Ovary (tissue), 9 donors: ENCODE results near the gene PMEL. TPM values are rescaled to one million over a fixed set of nuclear protein-coding genes. Genes with fewer than 3 reads are reported as not detected.
"Not testable (repeated sequence)": the region's sequence is repeated elsewhere in the genome, so short reads cannot be mapped to it uniquely, and the experiment has no call there.

Experiments
- DNase-seq, 5 donors: peaks; one replicate each; pipeline ENCODE4 v3.0.0-alpha.2; 2019 to 2020
- H3K27ac ChIP-seq, 2 donors: fragments of 200-600 bp; one replicate each; pipeline versions ENCODE4 v1.5.1 to v1.8.0; 2019 to 2022
- H3K27me3 ChIP-seq: fragments of 200-600 bp; one replicate; pipeline ENCODE4 v1.8.0; 2022
- H3K36me3 ChIP-seq: fragments of 200-600 bp; sonication (generic); one replicate; pipeline ENCODE4 v1.5.1; 2019
- H3K4me1 ChIP-seq: one replicate; pipeline ENCODE4 v1.8.1; 2013; ENCODE audit warnings: mild to moderate bottlenecking, moderate library complexity; ENCODE audit not compliant: insufficient read depth
- H3K4me3 ChIP-seq: fragments of 200-600 bp; sonication (generic); one replicate; pipeline ENCODE4 v1.5.1; 2017
- H3K9me3 ChIP-seq, 2 donors: fragments of 200-600 bp in 1 of 2; sonication (generic) in 1 of 2; one replicate each; pipeline versions ENCODE4 v1.5.1 to v1.8.1; 2013 to 2019; ENCODE audit warnings: mild to moderate bottlenecking in 1 of 2, moderate library complexity in 1 of 2
- CTCF ChIP-seq, 3 donors: fragments of 450-650 bp in 2 of 3; fragments of 200-600 bp in 1 of 3; IDR thresholded peaks; one replicate each; pipeline versions ENCODE4 v1.5.1 to v1.8.0; 2016 to 2022; ENCODE audit warnings: antibody characterized with exemption in 3 of 3, mild to moderate bottlenecking in 1 of 3
- EP300 ChIP-seq: sonication (generic); formaldehyde crosslinking; IDR thresholded peaks from one replicate; pipeline ENCODE4 v1.6.1; 2017; ENCODE audit warnings: antibody characterized with exemption
- POLR2A ChIP-seq: fragments of 450-650 bp; IDR thresholded peaks from one replicate; pipeline ENCODE4 v1.6.1; 2017; ENCODE audit warnings: antibody characterized with exemption, mild to moderate bottlenecking, moderate library complexity
- WGBS, 3 donors: extraction: QIAGEN DNeasy Blood & Tissue Kit in 1 of 3; methylation state at CpG; one replicate each; pipeline versions ENCODE4 v1.1.5 to v1.1.7; 2013 to 2017; 5-methylcytosine and 5-hydroxymethylcytosine counted together
- intact Hi-C, 4 donors: fragments of 100-400 bp; cut with DNase I; formaldehyde crosslinking; loops; one replicate each; pipeline versions ENCODE4 v1.11.0 to v1.15.1; 2022 to 2023
- polyA plus RNA-seq, 2 donors: library from polyadenylated mRNA; stranded (reverse); fragments of 200-250 nt in 1 of 2; fragments of 350-450 nt in 1 of 2; fragmentation: Illumina TruSeq in 1 of 2; extraction: RNeasy Lipid Tissue Mini Kit (QIAGEN cat#74804) in 1 of 2; gene quantifications; one replicate each; pipeline ENCODE4 v1.2.3, GENCODE V29; 2013 to 2014
- total RNA-seq, 7 donors: library from RNA; depleted of rRNA in 2 of 7; stranded (reverse); fragments of >200 nt in 2 of 7; fragmentation: NEBNext Ultra II Directional in 3 of 7; extraction: Animal tissue kit (Norgen Biotek cat#: 25700) in 3 of 7; gene quantifications; one replicate each; pipeline versions ENCODE4 v1.1.0 to v1.2.4, GENCODE V29; 2016 to 2023
- donor health status: DM: no; HTN: no; CAD: no; lungs with moderate emphysema.
- donor health status: DM: no; HTN: no; CAD: no.
- donor health status: Bipolar disorder and iron deficiency.
- donor health status: DM: yes; HTN: yes; CAD: no.
- donor health status: DM: no; HTN: no; CAD: no.
- donor health status: DM: yes; HTN: yes; CAD: no.

PMEL gene
- total and polyA plus RNA-seq, 9 donors: 2.0 to 11.5 (median 3.6) TPM

- WGBS, 3 donors: 33 to 50% (median 42%) methylated on average over 4 of the region's 4 CpGs
- Histone ChIP-seq H3K4me1 (peaks cover 3% of the 10 kb centered on the region), H3K36me3 (no peaks in the 10 kb centered on the region), H3K27ac (no peak overlapping the region), H3K27me3 (no peaks in the 10 kb centered on the region), H3K9me3 (no peaks in the 10 kb centered on the region), H3K4me3 (no peak overlapping the region)
- TF ChIP-seq CTCF (IDR thresholded peaks at IDR 0.05): no peak
- no peak for TF ChIP-seq POLR2A
- no peak for TF ChIP-seq EP300
- no peak for DNase-seq
- intact Hi-C loops: loop anchor here in 1 of 4 donors (10.0 kb wide), 1 partner anchor 51 kb away; the partner anchor contains the start of gene RPS26
These were observed 27.5 kb upstream of the PMEL start for GRCh38 chr12:55993230-55993853.

DNA sequence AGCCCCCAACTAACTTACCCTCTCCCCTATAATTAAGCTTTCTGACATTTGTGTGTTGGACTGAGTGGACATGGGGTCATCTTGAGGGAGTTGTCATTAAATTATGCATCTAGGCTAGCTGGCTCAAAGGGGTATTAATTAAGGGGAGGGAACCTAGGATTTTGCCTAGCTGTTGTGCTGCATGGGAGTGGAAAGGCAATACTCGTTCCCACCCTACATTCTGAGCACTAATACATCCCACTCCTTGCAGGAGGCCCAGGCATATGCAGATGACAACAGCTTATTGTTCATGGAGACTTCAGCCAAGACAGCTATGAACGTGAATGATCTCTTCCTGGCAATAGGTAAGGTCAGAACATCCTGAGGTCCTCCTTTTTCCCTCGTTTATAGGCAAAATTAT lies 25.3 kb upstream of the PMEL start:
- Histone ChIP-seq H3K27me3 (no peaks in the 10 kb centered on the region), H3K4me3 (no peak overlapping the region), H3K4me1 (peaks cover 1% of the 10 kb centered on the region), H3K36me3 (no peaks in the 10 kb centered on the region), H3K27ac (no peak overlapping the region), H3K9me3 (no peaks in the 10 kb centered on the region)
- no peak for DNase-seq
- WGBS, 3 donors: 80 to 84% (median 82%) methylated on average over 3 of the region's 3 CpGs
- TF ChIP-seq CTCF (IDR thresholded peaks at IDR 0.05) (no peak), POLR2A (no peak), EP300 (no peak)
- intact Hi-C loops: loop anchor here in 1 of 4 donors (10.0 kb wide), 1 partner anchor 54 kb away; the partner anchor contains the start of gene RPS26

DNA sequence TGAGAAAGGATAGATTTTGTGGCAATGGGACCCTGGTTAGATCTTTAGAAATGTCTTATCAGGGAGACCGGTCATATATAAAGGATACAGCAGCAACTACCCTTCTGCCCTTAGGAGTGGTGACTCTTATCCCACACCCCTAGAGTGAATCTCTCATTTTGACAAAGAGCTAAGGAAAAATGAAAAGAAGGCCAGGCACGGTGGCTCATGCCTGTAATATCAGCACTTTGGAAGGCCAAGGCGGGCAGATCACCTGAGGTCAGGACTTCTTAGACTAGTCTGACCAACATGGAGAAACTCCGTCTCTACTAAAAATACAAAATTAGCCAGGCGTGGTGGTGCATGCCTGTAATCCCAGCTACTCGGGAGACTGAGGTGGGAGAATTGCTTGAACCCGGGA lies 20.1 kb upstream of the PMEL start:
- DNase-seq, intact Hi-C loops, H3K27ac ChIP-seq, H3K4me1 ChIP-seq, H3K36me3 ChIP-seq, H3K9me3 ChIP-seq, H3K4me3 ChIP-seq, H3K27me3 ChIP-seq: not testable (repeated sequence)
- 91 to 95% (median 94%) methylated on average over 7 of the region's 7 CpGs for WGBS, 3 donors

DNA sequence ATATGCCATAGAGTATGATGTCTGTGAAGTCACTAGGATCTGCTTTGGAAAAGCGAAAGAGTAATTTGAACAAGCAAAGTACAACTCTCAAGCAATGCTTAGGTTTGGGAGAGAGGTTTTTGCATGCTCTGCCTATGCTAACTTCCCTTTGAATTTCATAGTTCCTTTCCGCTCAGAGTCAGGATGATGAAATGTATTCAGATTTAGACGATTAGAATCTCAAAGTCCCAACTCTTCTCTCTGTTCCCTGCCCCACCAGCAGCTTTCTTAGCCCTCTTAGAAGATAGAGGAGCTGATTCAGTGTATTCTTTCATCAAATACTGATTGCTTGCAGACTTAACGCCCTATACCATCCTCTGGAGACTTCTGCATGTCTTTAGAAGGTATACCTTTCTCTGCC lies 19.5 kb upstream of the PMEL start:
- H3K36me3 ChIP-seq: no peaks in the 10 kb centered on the region
- TF ChIP-seq CTCF (IDR thresholded peaks at IDR 0.05): no peak
- no peak for TF ChIP-seq EP300
- TF ChIP-seq POLR2A: no peak
- no peak for DNase-seq
- intact Hi-C loops: no loop called here
- no peaks in the 10 kb centered on the region for H3K4me1 ChIP-seq
- H3K27me3 ChIP-seq: no peaks in the 10 kb centered on the region
- H3K27ac ChIP-seq: no peak overlapping the region
- H3K9me3 ChIP-seq: no peaks in the 10 kb centered on the region
- no peak overlapping the region for H3K4me3 ChIP-seq
- WGBS, 3 donors: 90 to 94% (median 93%) methylated on average over 4 of the region's 4 CpGs

DNA sequence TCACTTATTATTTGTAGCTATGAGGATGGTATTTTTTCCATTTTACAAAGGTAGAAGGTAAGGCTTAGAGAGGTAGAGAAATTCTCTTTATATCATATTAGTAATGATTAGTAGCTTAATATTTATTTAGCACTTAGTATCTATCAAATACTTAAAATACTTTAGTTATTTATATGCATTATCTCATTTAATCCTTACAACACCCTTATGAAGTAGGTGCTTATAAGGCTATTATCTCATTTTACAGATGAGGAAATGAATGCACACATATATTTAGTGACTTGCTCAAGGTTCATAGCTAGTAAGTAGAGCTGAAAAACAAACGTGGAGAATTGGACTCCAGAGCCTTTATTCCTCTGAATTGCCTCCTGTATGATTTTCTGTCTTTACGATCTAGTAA lies 19.0 kb upstream of the PMEL start:
- intact Hi-C loops: no loop called here
- WGBS, 3 donors: 73 to 75% (median 74%) methylated on average over 2 of the region's 2 CpGs
- no peak overlapping the region for H3K4me3 ChIP-seq

More for the DNA sequence above, 19.0 kb upstream of the PMEL start:
- no peak for DNase-seq
- no peaks in the 10 kb centered on the region for H3K36me3 ChIP-seq
- TF ChIP-seq POLR2A: no peak
- TF ChIP-seq EP300: no peak
- no peak for TF ChIP-seq CTCF (IDR thresholded peaks at IDR 0.05)
- no peak overlapping the region for H3K27ac ChIP-seq
- no peaks in the 10 kb centered on the region for H3K4me1 ChIP-seq
- no peaks in the 10 kb centered on the region for H3K9me3 ChIP-seq
- H3K27me3 ChIP-seq: no peaks in the 10 kb centered on the region
